ENCODE results near the gene DDIT4.
"Not testable (repeated sequence)": the region's sequence is repeated elsewhere in the genome, so short reads cannot be mapped to it uniquely, and the experiment has no call there.

The DDIT4 gene

DNA sequence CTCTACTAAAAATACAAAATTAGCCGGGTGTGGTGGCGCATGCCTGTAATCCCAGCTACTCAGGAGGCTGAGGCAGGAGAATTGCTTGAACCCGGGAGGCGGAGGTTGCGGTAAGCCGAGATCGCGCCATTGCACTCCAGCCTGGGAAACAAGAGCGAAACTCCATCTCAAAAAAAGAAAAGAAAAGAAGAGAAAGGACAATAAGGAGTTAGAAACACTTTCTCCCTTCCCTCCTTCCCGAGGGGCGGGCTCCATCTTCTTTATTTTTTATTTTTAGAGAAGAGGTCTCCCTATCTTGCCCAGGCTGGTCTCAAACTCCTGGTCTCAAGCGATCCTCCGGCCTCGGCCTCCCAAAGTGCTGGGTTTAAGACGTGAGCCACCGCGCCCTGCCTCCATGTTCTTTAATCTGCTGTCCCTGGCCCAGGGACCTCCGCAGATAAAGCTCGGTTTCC lies 23.1 kb downstream of the DDIT4 start:
- not testable (repeated sequence) for DNase-seq

DNA sequence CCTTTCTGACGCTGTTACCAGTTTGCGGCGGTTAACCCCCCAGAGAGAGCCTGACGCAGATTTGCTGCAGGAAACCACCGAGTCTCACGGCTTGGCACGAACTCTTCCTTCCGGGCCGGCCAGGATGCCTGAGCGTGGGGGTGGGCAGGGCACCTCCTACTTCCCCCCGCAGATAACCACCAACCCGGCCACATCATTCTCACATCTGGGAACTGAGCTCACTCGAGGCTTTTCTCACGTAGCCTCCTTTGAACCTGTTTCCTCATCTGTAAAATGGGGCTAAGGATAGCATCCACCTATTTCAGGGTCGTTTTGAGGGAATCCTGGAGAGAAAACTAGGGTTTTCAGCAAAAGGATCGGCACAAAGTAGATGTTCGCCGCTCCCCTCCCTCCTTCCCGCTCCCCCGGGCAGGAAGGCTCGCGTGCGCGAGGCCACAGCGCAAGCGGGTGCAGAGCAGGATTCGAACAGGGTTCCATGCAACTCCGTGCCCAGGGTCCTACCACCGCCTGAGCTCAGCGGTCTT lies 23.6 kb downstream of the DDIT4 start:
- DNase-seq = peak; percentile 88

DNA sequence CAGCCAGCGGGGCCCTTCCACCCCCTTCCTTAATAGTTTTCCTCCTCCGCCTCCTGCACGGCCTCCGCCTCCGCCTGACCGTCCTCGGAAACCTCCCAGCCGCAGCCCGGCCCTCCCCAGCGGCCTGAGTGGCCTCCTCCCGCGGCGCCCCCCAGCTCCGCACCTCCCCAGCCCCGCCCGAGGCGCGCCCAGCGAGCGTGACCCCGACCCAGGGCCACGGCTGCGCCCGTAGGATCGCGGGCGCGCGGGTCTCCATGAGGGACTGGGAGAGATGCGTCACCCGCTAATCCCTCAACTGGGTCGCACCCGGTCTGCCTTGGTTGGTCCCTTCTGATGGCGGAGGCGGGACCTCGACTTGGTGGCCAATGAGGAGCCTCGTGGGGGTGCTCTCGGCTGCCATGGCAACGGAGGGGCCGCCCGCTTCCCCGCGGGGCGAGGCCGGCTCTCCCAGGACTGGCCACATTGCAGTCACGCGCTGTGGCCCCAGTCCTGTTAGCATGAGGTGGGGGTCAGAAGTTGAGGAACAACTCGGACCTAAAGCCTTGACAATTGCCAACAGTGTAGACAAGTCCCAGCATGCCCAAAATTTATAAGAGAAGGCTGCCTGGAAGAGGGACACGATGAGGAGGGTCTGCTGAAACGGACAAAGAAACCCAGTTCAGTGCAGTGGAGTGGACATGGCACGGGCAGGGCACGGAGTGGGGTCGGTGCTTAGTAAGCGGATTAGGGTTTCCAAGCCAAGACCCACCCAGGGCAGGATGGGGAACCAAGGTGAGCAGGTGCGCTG lies 24.3 kb downstream of the DDIT4 start:
- DNase-seq = peak; percentile 97

DNA sequence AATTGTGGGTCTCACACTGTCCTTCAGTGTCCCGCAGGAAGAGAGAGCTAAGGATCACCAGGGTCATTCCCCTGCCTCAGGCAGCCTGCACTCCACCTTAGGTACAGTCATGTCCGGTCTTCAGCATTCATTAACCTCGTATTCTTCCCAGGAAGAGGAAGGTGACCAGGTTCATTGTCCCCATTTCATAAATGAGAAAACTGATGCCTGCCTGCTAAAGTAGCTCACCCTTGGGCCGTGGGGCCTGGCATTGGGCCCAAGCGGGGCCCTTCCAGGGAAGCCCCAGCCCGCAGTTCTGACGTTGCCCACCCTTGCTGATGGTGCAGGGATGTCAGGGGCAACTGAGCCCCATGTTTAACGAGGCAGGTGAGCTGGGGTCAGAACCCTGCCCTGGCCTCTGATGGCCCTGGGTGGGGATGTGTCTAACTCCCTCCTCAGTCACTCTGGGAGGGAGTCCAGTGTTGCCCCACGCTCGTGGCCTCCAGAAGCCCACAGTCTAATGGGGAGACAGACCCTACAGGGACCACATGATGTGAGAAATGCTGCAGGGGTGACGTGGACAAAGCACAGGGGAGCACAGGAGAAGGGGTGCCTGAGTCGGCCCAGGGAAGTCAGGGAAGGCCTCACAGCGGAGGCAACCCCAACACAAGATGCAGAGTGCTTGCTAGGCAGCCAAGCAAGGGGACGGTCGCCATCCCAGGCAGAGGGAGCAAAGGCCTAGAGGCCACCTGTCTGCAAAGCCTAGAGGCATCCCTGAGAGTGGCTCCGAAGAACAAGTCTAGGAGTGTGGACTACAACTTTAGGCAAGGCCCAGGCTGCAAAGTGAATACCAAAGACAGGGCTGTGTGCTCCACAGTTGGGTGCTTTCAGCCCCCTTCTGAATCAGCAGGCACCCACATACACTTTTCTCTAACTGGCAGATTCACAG lies 25.1 kb downstream of the DDIT4 start:
- DNase-seq = peak; percentile 25

DNA sequence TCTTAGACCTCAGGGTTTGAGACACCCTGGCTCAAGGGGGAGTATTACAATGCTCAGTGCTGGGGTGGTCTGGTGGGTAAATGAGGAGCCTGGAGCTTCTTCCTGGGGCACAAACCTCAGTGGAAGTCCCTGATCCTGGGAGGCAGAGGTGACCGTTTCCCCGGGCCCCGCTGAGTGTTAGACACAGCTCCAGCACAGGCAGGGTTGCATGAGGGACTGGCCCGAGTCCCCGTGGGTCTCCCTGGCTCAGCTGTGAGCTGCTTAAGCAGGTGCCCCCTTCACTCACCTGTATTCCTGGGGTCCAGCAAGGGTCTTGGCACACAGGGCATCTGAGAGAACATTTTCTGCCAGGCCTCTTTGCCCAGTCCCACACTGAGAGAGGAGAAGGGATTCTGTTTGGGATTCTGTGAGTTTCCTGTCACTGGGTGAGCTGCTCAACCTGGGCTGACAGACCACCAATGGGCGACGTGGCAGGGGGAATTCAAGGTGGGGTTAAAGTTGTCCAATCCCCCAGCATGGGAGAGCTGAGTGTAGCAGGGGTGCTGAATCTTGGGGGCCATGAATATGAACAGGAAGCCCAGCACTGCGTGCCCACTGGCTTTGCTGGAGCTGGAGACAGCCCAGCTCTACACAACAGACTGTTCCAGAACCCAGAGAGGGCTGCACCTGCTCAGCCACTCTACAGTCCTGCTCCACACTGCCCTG lies 29.9 kb downstream of the DDIT4 start:
- DNase-seq = no peak

DNA sequence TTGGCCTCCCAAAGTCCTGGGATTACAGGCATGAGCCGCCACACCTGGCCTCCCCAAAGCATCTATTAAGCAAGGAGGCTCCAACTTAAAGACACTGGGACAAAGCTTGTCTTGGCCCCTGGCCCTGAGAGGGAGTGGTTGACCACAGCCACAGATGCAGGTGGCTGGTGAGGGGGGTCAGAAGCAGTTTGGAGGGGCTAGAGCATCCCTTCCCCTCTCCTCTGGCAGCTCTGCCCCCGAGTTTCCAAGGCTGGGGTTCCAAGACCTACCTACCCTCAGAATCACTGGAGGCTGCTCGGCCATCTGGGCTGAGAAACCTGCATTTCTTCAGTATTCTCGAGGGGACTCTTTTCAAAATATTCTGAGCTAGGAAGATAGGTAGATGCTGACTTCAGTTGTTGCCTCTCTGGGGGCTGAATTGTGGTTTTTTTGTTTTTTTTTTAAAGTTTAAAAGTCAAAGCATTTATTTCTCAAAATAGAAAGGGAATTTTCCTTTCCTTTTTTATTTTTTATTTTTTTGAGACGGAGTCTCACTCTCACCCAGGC lies 32.6 kb downstream of the DDIT4 start:
- DNase-seq = no peak

DNA sequence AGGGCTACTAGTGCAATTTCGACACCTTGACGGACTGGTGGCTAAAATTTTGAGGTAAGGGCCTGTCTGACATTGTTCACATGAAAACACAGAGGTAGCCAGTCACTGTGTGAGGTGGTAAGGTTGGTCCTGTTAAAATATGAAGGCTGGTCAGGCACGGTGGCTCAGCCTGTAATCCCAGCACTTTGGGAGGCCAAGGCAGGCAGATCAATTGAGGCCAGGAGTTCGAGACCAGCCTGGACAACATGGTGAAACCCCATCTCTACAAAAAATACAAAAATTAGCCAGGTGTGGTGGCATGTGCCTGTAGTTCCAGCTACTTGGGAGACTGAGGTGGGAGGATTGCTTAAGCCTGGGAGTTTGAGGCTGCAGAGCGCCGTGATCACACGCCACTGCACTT lies 34.0 kb downstream of the DDIT4 start:
- not testable (repeated sequence) for DNase-seq

DNA sequence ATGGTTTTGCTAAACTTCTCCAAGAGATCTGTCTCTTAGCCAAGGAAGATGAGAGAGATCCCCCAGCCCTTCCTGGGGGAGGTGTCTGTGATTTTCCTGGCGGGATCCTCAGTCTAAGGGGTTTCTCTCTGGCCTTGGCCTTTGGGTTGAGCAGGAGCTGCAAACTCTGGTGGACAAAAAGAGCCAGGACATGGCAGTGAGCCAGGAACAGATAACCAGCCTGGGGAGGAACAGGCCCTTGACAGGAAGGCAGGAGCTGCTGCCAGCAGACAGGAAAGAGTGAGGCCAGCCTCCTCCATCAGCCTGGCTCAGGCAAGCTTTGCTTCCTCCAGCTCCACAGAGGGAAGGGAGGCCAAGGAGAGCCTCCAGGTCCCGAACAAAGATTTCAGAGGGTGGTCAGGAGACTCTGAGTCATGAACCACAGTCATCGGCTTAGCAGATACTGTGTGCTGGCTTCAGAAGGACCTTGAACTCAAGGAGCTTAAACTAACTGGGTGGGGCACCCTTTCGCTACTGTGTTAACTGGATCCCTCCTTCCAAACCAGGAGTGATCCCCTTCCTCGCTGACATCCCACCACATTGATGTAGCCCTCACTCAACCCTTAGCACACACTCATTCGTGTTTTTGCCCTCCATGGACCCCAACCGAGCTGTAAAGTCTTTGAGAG lies 34.7 kb downstream of the DDIT4 start:
- DNase-seq = peak; percentile 54

DNA sequence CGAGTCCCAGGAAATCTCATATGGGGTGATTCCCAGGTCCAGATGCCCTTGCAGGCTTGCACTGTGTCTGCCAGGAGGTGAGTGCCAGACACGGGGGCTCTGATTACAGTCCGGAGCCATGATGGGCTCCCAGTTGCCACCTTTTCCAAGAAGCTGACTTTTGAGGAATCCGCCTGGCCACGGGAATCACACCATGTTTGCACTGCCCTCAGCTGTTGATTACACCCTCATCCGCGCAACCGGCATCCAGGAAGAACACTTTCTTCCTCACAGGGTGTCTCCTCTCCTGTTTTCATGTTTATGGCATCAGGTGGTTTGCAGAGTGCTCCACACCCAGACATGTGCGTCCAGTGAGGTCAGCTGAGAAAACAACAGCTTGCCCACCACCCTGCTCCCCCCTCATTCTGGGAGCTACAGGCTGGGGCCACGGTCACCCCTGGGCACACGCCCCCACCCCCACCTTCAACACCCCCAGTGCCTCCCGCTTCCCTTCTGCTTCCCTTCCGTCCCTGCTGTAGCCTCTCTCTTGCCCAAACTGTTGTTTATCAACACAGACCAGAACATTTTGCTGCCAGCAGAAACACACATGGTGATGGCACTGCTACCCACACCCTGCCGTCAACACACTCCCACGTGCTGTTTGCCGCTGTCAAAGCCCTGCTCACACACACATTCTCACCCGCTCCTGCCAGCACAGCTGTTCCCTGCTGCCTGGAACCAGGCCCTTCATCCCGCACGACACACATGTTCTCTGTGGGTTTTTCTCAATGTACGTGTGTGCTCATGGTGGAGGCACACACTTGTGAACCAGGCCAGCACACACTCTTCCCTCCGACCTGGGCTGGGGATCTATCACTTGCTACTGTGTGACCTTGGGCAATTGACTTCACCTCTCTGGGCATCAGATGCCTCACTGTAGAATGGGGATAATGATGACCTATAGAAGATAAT lies 35.8 kb downstream of the DDIT4 start:
- DNase-seq = peak; percentile 78

DNA sequence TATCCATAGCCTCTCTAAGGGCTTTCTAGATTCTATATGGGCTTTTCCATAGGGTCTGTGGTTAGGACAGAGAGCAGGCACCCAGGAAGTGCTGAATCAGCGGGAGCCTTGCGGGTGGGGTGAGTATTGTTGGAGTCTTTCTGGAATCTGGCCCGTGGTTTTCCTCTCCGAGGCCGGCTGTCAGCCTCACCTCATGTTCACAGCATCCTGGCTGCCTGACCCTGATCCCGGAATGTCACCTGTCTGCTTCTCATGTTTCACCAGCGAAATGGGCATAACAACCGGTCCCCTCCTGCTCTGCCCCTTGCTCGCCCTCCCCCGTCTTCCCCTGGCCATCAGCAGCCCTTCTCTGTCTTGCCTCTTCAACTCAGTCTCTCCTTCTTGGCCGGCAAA lies 36.5 kb downstream of the DDIT4 start:
- DNase-seq = peak; percentile 37

DNA sequence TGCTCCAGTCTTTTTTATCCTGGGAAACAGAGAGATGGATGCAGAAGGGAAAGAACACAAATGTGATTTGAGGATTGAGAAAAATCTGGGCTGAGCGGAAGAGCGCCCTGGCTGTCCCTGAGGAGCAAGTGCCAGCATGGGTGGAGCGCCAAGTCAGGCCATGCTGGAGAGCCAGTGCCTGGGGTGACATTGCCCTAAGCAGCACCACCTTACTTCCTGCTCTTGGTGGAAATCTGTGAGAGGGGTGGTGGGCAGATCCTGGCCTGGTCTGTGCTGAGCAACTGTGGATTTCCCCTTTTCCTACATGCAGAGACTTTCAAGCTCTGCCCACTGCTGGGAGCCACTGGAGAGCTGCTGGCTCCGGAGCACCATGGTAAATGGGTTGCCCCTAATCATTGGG lies 36.9 kb downstream of the DDIT4 start:
- peak; percentile 29 for DNase-seq

DNA sequence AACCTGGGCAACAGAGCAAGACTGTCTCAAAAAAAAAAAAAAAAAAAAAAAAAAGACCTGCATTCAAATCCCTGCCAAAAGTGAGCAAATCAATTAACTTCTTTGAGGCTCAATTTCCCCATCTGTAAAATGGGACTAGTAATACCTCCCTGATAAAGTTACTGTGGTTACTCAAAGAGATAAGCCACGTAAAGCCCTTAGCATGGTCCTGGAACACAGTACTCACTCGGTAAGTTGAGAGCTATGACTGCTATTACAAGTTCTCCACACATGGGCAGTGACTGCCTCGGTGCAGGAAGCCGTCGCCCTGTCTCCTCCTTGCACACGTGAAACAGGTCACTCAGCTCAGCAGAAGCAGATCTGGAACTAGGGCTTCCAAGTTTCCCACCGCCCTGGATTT lies 37.9 kb downstream of the DDIT4 start:
- no peak for DNase-seq

DNA sequence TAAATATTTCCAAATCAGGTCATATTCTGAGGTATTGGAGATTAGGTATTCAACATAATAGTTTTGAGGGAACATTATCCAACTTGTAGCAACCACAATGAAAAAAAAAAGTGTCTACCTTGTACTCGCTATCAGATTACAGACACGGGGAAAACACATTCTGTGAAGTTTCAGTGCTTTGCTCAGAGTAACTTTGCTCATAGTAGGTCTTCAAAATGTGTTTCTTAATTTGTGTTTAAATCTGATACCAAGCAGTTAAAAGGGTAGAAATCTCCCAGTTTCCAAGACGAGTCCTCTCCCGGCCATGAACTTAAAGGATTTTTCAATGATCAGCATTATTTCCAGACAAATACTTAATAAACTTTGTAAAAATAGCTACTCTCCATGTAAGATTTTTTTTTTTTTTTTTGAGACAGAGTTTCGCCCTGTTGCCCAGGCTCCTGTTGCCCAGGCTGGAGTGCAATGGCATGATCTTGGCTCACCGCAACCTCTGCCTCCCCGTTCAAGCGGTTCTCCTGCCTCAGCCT lies 39.2 kb downstream of the DDIT4 start:
- no peak for DNase-seq

DNA sequence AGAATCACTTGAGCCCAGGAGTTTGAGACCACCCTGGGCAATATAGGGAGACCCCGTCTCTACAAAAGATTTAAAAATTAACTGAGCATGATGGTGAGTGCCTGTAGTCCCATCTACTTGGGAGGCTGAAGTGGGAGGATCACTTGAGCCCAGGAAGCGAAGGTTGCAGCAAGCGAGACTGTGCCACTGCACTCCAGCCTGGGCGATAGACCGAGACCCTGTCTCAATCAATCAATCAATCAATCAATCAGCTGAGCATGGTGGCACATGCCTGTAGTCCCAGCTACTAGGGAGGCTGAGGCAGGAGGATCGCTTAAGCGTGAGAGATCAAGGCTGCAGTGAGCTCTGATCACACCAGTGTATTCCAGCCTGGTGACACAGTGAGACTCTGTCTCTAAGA lies 40.5 kb downstream of the DDIT4 start:
- no peak for DNase-seq

DNA sequence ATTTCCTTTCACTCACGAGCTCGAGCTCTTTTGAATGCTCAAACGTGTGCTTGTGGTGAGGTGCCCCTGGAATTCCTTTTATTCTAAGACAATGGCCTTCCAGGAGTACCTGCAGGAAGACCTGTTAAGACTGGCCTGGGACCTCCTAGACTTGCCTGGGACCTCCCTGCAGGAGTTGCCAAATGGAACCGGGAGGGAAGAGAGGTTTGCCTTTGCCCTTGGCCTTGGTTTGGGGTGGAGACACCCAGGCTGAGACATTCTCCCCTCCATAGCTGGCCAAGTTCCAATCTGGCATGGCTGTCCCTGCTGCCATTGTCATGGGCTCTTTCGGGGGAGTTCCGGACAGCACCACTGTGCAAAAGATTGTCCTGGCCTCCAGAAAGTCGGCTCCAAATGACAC lies 41.3 kb downstream of the DDIT4 start:
- DNase-seq = peak; percentile 52

DNA sequence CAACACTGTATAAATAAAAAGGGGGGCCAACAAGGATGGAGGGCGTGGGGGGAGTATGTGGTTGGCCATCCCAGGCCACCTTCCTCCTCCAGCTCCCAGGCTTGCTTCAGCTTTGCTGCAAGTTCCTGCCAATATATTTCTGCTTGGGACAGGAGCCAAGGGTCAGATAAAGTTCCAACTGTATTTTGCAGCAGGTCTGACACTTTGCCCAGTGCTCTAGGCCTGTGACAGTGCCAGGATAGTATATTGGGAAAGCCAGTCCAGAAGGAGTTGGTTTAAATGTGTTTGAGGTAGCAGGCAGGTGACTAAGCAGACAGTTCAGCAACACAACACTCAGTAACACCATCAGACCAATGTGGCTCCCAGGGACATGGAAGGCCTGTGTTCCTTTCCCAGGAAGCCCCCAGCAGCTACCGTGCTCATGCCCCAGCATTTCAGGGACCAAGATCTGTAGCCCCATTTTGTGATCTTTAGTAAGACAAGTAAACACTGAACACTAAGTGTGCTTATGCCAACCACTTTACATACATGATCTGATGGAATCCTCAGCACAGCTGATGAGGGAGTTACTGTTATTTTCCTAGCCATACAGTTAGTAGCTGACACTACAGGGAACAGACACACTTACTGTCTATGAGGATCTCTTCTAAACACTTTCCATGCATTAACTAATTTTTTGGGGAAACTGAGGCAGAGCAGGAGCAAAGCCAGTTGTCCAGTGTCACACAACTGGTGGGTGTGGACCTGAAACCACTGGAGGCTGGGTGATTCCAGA lies 42.1 kb downstream of the DDIT4 start:
- DNase-seq = peak; percentile 88

DNA sequence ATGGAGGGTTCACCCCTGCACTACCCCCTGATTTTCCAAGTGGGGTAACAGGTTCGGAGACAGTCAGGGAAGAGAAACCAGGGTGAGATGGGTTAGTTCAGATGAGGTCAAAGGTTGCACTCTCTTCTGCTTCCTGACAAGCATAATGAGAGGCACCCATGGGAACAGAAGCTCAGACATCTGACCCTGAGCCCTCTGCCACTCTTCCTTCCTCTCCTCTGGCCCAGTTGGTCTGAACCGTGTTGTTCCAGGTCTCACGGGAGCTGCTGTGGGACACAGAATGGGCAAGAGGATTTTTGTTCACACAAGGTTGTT lies 42.6 kb downstream of the DDIT4 start:
- no peak for DNase-seq

DNA sequence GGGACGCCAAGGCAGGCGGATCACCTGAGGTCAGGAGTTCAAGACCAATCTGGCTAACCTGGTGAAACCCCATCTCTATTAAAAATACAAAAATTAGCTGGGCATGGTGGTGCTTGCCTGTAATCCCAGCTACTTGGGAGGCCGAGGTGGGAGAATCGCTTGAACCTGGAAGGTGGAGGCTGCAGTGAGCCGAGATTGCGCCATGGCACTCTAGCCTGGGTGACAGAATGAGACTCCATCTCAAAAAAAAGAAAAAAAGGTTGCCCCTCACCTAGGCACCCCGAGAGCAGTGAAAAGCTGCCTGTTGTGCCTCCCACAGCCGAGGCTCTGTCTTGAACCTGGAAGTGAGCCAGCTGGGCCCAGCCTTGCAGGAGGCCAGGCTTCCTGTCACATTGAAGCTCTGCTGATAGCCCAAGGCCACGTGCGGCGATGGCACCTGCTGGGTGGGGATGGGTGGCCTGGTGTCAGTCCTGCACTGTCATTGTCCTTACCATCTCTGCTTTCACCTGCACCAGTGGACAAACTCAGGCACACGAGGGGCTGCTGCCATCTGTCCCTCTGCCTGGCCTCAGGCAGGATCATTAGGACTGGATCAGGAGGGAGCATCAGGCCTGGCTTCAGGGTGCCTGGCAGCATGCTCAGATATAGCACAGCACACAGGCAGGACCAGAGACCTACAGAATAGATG lies 43.2 kb downstream of the DDIT4 start:
- DNase-seq = peak; percentile 65
